ENCODE results near the gene MYADML2. TPM values are rescaled to one million over a fixed set of nuclear protein-coding genes. Genes with fewer than 3 reads are reported as not detected.

The MYADML2 gene
- polyA plus RNA-seq, 3 donors, result not detected

- H3K27ac ChIP-seq (ENCODE audit: low read depth, low read length), result no peak overlapping the region
- 69 to 88% (median 74%) methylated on average over 9 of the region's 9 CpGs for WGBS, 3 donors
These were observed 33.8 kb upstream of the MYADML2 start for GRCh38 chr17:81980707-81981343.

GRCh38 chr17:81980122-81980521, 33.1 kb upstream of the MYADML2 start:
- no peak overlapping the region for H3K27ac ChIP-seq (ENCODE audit: low read depth, low read length)

GRCh38 chr17:81978524-81979298, 31.7 kb upstream of the MYADML2 start:
- H3K27ac ChIP-seq (ENCODE audit: low read depth, low read length), result no peak overlapping the region

More at GRCh38 chr17:81980122-81980521, 33.1 kb upstream of the MYADML2 start:
- WGBS, 3 donors, result 90 to 95% (median 90%) methylated on average over 4 of the region's 4 CpGs

GRCh38 chr17:81977211-81977808, 30.3 kb upstream of the MYADML2 start, which contains the start of gene ASPSCR1:
ASPSCR1 (plus strand) TSS chr17:81977629; CDS start chr17:81977647, 18 bp downstream.
- H3K27ac ChIP-seq (ENCODE audit: low read depth, low read length), result peak within 1 kb of the TSS; percentile 88
- 0 to 1% (median 1%) methylated on average over 51 to 76 of the region's 76 CpGs for WGBS, 3 donors

More at GRCh38 chr17:81978524-81979298, 31.7 kb upstream of the MYADML2 start:
- 84 to 92% (median 87%) methylated on average over 27 of the region's 27 CpGs for WGBS, 3 donors

GRCh38 chr17:81976332-81977210, 29.5 kb upstream of the MYADML2 start:
- H3K27ac ChIP-seq (ENCODE audit: low read depth, low read length), result peak overlapping the region; percentile 74
- WGBS, 3 donors, result 17 to 30% (median 25%) methylated on average over 26 to 30 of the region's 30 CpGs

GRCh38 chr17:81973432-81973831, 26.4 kb upstream of the MYADML2 start:
- H3K27ac ChIP-seq (ENCODE audit: low read depth, low read length), result no peak overlapping the region

- 83 to 89% (median 89%) methylated on average over 12 of the region's 12 CpGs for WGBS, 3 donors
- no peak overlapping the region for H3K27ac ChIP-seq (ENCODE audit: low read depth, low read length)
These were observed 22.1 kb upstream of the MYADML2 start for GRCh38 chr17:81968850-81969812.

- H3K27ac ChIP-seq (ENCODE audit: low read depth, low read length), result no peak overlapping the region
- 64 to 87% (median 83%) methylated on average over 7 of the region's 7 CpGs for whole genome bisulfite sequencing, 3 donors
These were observed 21.3 kb upstream of the MYADML2 start for GRCh38 chr17:81968396-81968745.

GRCh38 chr17:81967533-81968395, 20.7 kb upstream of the MYADML2 start:
- 11 to 13% (median 12%) methylated on average over 35 to 36 of the region's 36 CpGs for WGBS, 3 donors
- H3K27ac ChIP-seq (ENCODE audit: low read depth, low read length), result no peak overlapping the region

- H3K27ac ChIP-seq (ENCODE audit: low read depth, low read length), result no peak overlapping the region
- 21 to 48% (median 27%) methylated on average over 5 of the region's 5 CpGs for WGBS, 3 donors
These were observed 20.2 kb upstream of the MYADML2 start for GRCh38 chr17:81967244-81967532.

GRCh38 chr17:81966343-81967243, 19.6 kb upstream of the MYADML2 start:
- no peak overlapping the region for H3K27ac ChIP-seq (ENCODE audit: low read depth, low read length)
- WGBS, 3 donors, result 27 to 60% (median 39%) methylated on average over 31 to 41 of the region's 41 CpGs

GRCh38 chr17:81964081-81964849, 17.2 kb upstream of the MYADML2 start:
- WGBS, 3 donors, result 67 to 77% (median 74%) methylated on average over 22 of the region's 22 CpGs
- H3K27ac ChIP-seq (ENCODE audit: low read depth, low read length), result no peak overlapping the region

GRCh38 chr17:81962499-81963441, 15.7 kb upstream of the MYADML2 start:
- H3K27ac ChIP-seq (ENCODE audit: low read depth, low read length), result no peak overlapping the region
- WGBS, 3 donors, result 63 to 69% (median 68%) methylated on average over 37 of the region's 37 CpGs

Data from adipose tissue (tissue), 3 donors.